ENCODE data around the gene TMEM273. TPM values are rescaled to one million over a fixed set of nuclear protein-coding genes. Genes with fewer than 3 reads are reported as not detected.

TMEM273 gene
- polyA plus RNA-seq, 6 donors from 2014 or later = 1.2 to 7.1 (median 2.6) TPM

GRCh38 chr10:49220031-49220430 is 31.8 kb upstream of the TMEM273 start:
- H3K27ac Mint-ChIP-seq = no peak overlapping the region
- no peak for ATAC-seq (ENCODE audit: low read depth in 2 of 2)
- peaks cover 0 to 11% (median 3%) of the 10 kb centered on the region in 7 donors for H3K9me3 Mint-ChIP-seq
- H3K36me3 Mint-ChIP-seq = peaks cover 0 to 16% of the 10 kb centered on the region in 2 donors
- no peak for DNase-seq
- H3K4me1 Mint-ChIP-seq = peaks cover 0 to 4% (median 0%) of the 10 kb centered on the region in 3 donors
- peaks cover 0 to 18% (median 11%) of the 10 kb centered on the region in 3 donors for H3K27me3 Mint-ChIP-seq
- H3K4me3 Mint-ChIP-seq = no peak overlapping the region

- ATAC-seq (ENCODE audit: low read depth in 2 of 2) = no peak
- H3K27ac Mint-ChIP-seq = no peak overlapping the region
- peaks cover 0 to 11% (median 3%) of the 10 kb centered on the region in 7 donors for H3K9me3 Mint-ChIP-seq
Measured at GRCh38 chr10:49219248-49219647, 31.1 kb upstream of the TMEM273 start.

GRCh38 chr10:49218480-49218879 is 30.3 kb upstream of the TMEM273 start:
- Mint-ChIP-seq H3K27ac (no peak overlapping the region), H3K4me3 (no peak overlapping the region), H3K36me3 (peaks cover 0 to 8% of the 10 kb centered on the region in 2 donors), H3K4me1 (peaks cover 0 to 8% (median 0%) of the 10 kb centered on the region in 3 donors), H3K9me3 (peaks cover 0 to 4% (median 3%) of the 10 kb centered on the region in 7 donors), H3K27me3 (peaks cover 7 to 26% (median 24%) of the 10 kb centered on the region in 3 donors)
- DNase-seq (no peak), ATAC-seq (ENCODE audit: low read depth in 2 of 2) (no peak)

More at GRCh38 chr10:49219248-49219647, 31.1 kb upstream of the TMEM273 start:
- DNase-seq = no peak
- Mint-ChIP-seq H3K4me3 (no peak overlapping the region), H3K36me3 (peaks cover 0 to 16% of the 10 kb centered on the region in 2 donors), H3K27me3 (peaks cover 0 to 20% (median 17%) of the 10 kb centered on the region in 3 donors), H3K4me1 (peaks cover 0 to 4% (median 0%) of the 10 kb centered on the region in 3 donors)

GRCh38 chr10:49217645-49218044 is 29.5 kb upstream of the TMEM273 start:
- Mint-ChIP-seq H3K4me3 (no peak overlapping the region), H3K27me3 (peaks cover 12 to 30% (median 24%) of the 10 kb centered on the region in 3 donors), H3K27ac (no peak overlapping the region), H3K9me3 (peaks cover 0 to 4% (median 3%) of the 10 kb centered on the region in 7 donors), H3K36me3 (peaks cover 0 to 7% of the 10 kb centered on the region in 2 donors), H3K4me1 (peaks cover 0 to 8% (median under 1%) of the 10 kb centered on the region in 3 donors)
- no peak for ATAC-seq (ENCODE audit: low read depth in 2 of 2)
- no peak for DNase-seq

GRCh38 chr10:49213211-49213610 is 25.0 kb upstream of the TMEM273 start:
- Mint-ChIP-seq H3K27me3 (peaks cover 24 to 27% (median 25%) of the 10 kb centered on the region in 3 donors), H3K27ac (no peak overlapping the region), H3K36me3 (no peaks in the 10 kb centered on the region), H3K4me1 (peaks cover 0 to 8% (median 2%) of the 10 kb centered on the region in 3 donors), H3K9me3 (no peaks in the 10 kb centered on the region), H3K4me3 (no peak overlapping the region)
- ATAC-seq (ENCODE audit: low read depth in 2 of 2) (no peak), DNase-seq (no peak)

GRCh38 chr10:49212783-49213182 is 24.6 kb upstream of the TMEM273 start:
- Mint-ChIP-seq H3K27me3 (peaks cover 24 to 27% (median 25%) of the 10 kb centered on the region in 3 donors), H3K4me1 (peaks cover 0 to 8% (median 2%) of the 10 kb centered on the region in 3 donors), H3K4me3 (no peak overlapping the region), H3K27ac (no peak overlapping the region), H3K9me3 (no peaks in the 10 kb centered on the region), H3K36me3 (no peaks in the 10 kb centered on the region)
- ATAC-seq (ENCODE audit: low read depth in 2 of 2) (no peak), DNase-seq (no peak)

GRCh38 chr10:49212076-49212475 is 23.9 kb upstream of the TMEM273 start:
- Mint-ChIP-seq H3K4me3 (no peak overlapping the region), H3K4me1 (peaks cover 0 to 3% (median 2%) of the 10 kb centered on the region in 3 donors), H3K27ac (no peak overlapping the region), H3K36me3 (no peaks in the 10 kb centered on the region), H3K9me3 (no peaks in the 10 kb centered on the region), H3K27me3 (peaks cover 24 to 27% (median 25%) of the 10 kb centered on the region in 3 donors)
- DNase-seq = no peak
- no peak for ATAC-seq (ENCODE audit: low read depth in 2 of 2)

GRCh38 chr10:49208996-49209395 is 20.8 kb upstream of the TMEM273 start:
- no peaks in the 10 kb centered on the region for H3K36me3 Mint-ChIP-seq
- no peak overlapping the region for H3K4me3 Mint-ChIP-seq
- peaks cover 0 to 2% (median 2%) of the 10 kb centered on the region in 3 donors for H3K4me1 Mint-ChIP-seq
- ATAC-seq (ENCODE audit: low read depth in 2 of 2) = no peak
- H3K27ac Mint-ChIP-seq = no peak overlapping the region
- DNase-seq = no peak
- peaks cover 22 to 37% (median 27%) of the 10 kb centered on the region in 3 donors for H3K27me3 Mint-ChIP-seq
- H3K9me3 Mint-ChIP-seq = peaks cover 0 to 11% (median 6%) of the 10 kb centered on the region in 7 donors

GRCh38 chr10:49207936-49208487 is 19.8 kb upstream of the TMEM273 start:
- DNase-seq = no peak
- no peak for ATAC-seq (ENCODE audit: low read depth in 2 of 2)
- Mint-ChIP-seq H3K27ac (no peak overlapping the region), H3K36me3 (no peaks in the 10 kb centered on the region), H3K4me3 (no peak overlapping the region), H3K9me3 (peaks cover 0 to 12% (median 7%) of the 10 kb centered on the region in 7 donors), H3K27me3 (peaks cover 16 to 42% (median 32%) of the 10 kb centered on the region in 3 donors), H3K4me1 (peaks cover 0 to 2% (median 0%) of the 10 kb centered on the region in 3 donors)

GRCh38 chr10:49207113-49207512 is 18.9 kb upstream of the TMEM273 start:
- Mint-ChIP-seq H3K36me3 (no peaks in the 10 kb centered on the region), H3K27me3 (peaks cover 12 to 34% (median 30%) of the 10 kb centered on the region in 3 donors), H3K9me3 (peaks cover 0 to 12% (median 7%) of the 10 kb centered on the region in 7 donors), H3K4me1 (no peaks in the 10 kb centered on the region), H3K4me3 (no peak overlapping the region), H3K27ac (no peak overlapping the region)
- ATAC-seq (ENCODE audit: low read depth in 2 of 2) (no peak), DNase-seq (no peak)

- DNase-seq (no peak), ATAC-seq (ENCODE audit: low read depth in 2 of 2) (no peak)
- Mint-ChIP-seq H3K36me3 (no peaks in the 10 kb centered on the region), H3K27ac (peak overlapping the region in 1 of 6 donors; percentile 1), H3K4me3 (no peak overlapping the region), H3K4me1 (no peaks in the 10 kb centered on the region), H3K9me3 (peaks cover 0 to 12% (median 7%) of the 10 kb centered on the region in 7 donors), H3K27me3 (peaks cover 4 to 24% (median 22%) of the 10 kb centered on the region in 3 donors)
Measured at GRCh38 chr10:49205206-49205605, 17.0 kb upstream of the TMEM273 start.

GRCh38 chr10:49204119-49204518 is 15.9 kb upstream of the TMEM273 start:
- H3K4me1 Mint-ChIP-seq = no peaks in the 10 kb centered on the region
- peaks cover 4 to 24% (median 22%) of the 10 kb centered on the region in 3 donors for H3K27me3 Mint-ChIP-seq
- no peak for ATAC-seq (ENCODE audit: low read depth in 2 of 2)
- H3K27ac Mint-ChIP-seq = no peak overlapping the region
- DNase-seq = no peak
- no peaks in the 10 kb centered on the region for H3K36me3 Mint-ChIP-seq
- no peak overlapping the region for H3K4me3 Mint-ChIP-seq
- peaks cover 0 to 12% (median 7%) of the 10 kb centered on the region in 7 donors for H3K9me3 Mint-ChIP-seq

GRCh38 chr10:49202266-49202665 is 14.1 kb upstream of the TMEM273 start:
- H3K4me1 Mint-ChIP-seq = no peaks in the 10 kb centered on the region
- DNase-seq = no peak
- H3K27ac Mint-ChIP-seq = no peak overlapping the region
- H3K4me3 Mint-ChIP-seq = no peak overlapping the region
- H3K36me3 Mint-ChIP-seq = no peaks in the 10 kb centered on the region
- no peak for ATAC-seq (ENCODE audit: low read depth in 2 of 2)
- H3K27me3 Mint-ChIP-seq = peaks cover 4 to 32% (median 29%) of the 10 kb centered on the region in 3 donors
- peaks cover 0 to 12% (median 7%) of the 10 kb centered on the region in 7 donors for H3K9me3 Mint-ChIP-seq

- Mint-ChIP-seq H3K9me3 (peaks cover 0 to 12% (median 7%) of the 10 kb centered on the region in 7 donors), H3K27me3 (peaks cover 4 to 42% (median 30%) of the 10 kb centered on the region in 3 donors)
- ATAC-seq (ENCODE audit: low read depth in 2 of 2) = no peak
Measured at GRCh38 chr10:49200854-49201253, 12.7 kb upstream of the TMEM273 start.

More at GRCh38 chr10:49200854-49201253, 12.7 kb upstream of the TMEM273 start:
- Mint-ChIP-seq H3K36me3 (no peaks in the 10 kb centered on the region), H3K4me3 (no peak overlapping the region), H3K4me1 (no peaks in the 10 kb centered on the region), H3K27ac (no peak overlapping the region)
- no peak for DNase-seq
